Measurements from ENCODE around the gene DCDC2C.
"Not testable (repeated sequence)": the region's sequence is repeated elsewhere in the genome, so short reads cannot be mapped to it uniquely, and the experiment has no call there.

DCDC2C gene, protein sequence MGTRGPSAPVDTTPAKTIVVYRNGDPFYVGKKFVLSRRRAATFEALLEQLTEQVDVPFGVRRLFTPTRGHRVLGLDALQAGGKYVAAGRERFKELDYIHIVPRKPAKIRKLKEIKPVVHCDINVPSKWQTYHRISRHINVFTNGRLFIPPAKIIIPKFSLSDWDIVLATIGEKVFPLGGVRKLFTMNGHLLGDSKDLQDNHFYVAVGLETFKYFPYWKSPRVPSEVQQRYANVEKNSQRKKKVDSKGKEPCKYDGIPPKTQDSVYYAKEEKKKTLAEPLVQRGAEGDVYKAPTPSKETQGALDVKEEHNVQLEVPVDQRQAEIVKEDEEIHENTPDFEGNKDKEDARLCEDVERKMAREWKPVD

DNA sequence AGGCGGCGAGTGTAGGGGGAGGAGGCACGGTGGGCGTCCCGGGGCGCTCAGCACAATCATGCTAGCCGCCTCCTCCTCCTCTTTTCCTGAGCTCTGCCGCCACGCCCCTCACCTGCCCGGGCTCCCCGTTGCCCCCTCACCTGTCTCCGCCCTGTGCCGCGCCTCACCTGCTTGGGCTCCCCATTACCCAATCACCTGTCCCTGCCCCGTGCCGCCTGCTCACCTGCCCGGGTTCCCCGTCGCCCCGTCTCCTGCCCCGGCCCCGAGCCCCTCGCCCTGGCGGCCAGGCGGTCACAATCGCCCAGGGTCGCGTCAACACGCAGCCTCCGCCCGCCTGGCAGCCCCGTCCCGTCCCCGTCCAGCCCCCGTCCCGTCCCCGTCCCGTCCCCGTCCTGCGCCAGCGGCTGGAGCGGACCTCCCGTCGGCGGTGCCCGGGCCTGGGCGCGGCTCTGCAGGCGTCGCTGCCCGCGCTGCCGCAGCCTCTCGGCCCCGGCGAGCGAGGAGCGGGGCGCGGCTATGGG is at the start of gene DCDC2C:
TSS of gene DCDC2C (plus strand) at position 340 of the 521 bp plus-strand sequence. CDS start at position 517, 177 bp downstream.
- Histone ChIP-seq H3K4me1 (ENCODE audit: control insufficient read depth, insufficient read depth, low read length, unreplicated experiment) (no peaks in the 10 kb centered on the region), H3K36me3 (ENCODE audit: insufficient read depth, low read length) (no peaks in the 10 kb centered on the region), H3K79me2 (ENCODE audit: control insufficient read depth, insufficient read depth, low read length, unreplicated experiment) (no peaks in the 10 kb centered on the region), H3K27ac (ENCODE audit: low read depth, low read length) (no peak within 1 kb of the TSS), H3K27me3 (ENCODE audit: insufficient read depth, low read length) (peaks cover 67% of the 10 kb centered on the region), H2AFZ (ENCODE audit: low read length, unreplicated experiment) (no peak within 1 kb of the TSS), H3K4me3 (ENCODE audit: low read depth, low read length) (no peak within 1 kb of the TSS)

DNA sequence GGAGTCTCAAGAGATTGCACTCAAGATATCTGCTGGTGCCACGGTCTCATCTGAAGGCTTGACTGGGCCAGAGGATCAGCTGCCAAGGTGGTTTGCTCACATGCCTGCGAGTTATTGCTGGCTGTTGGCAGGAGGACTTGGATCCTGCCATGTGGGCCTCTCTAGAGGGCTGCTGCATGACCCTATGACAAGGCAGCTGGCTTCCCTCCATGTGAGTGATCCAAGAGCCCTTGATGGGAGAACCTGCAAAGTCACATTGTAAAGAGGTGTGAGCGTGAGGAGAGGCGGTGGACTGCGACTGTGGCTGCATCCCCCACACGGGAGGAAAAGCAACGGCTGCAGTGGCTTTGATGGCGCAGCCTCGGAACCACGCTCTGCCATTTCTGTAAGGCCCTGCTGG is 49.4 kb upstream of the DCDC2C start:
- no peak overlapping the region for H3K4me3 ChIP-seq (ENCODE audit: low read depth, low read length)
- no peaks in the 10 kb centered on the region for H3K36me3 ChIP-seq (ENCODE audit: insufficient read depth, low read length)
- no peaks in the 10 kb centered on the region for H3K79me2 ChIP-seq (ENCODE audit: control insufficient read depth, insufficient read depth, low read length, unreplicated experiment)
- peaks cover 4% of the 10 kb centered on the region for H3K4me1 ChIP-seq (ENCODE audit: control insufficient read depth, insufficient read depth, low read length, unreplicated experiment)
- no peak overlapping the region for H3K27ac ChIP-seq (ENCODE audit: low read depth, low read length)
- no peaks in the 10 kb centered on the region for H3K27me3 ChIP-seq (ENCODE audit: insufficient read depth, low read length)
- no peak overlapping the region for H2AFZ ChIP-seq (ENCODE audit: low read length, unreplicated experiment)

DNA sequence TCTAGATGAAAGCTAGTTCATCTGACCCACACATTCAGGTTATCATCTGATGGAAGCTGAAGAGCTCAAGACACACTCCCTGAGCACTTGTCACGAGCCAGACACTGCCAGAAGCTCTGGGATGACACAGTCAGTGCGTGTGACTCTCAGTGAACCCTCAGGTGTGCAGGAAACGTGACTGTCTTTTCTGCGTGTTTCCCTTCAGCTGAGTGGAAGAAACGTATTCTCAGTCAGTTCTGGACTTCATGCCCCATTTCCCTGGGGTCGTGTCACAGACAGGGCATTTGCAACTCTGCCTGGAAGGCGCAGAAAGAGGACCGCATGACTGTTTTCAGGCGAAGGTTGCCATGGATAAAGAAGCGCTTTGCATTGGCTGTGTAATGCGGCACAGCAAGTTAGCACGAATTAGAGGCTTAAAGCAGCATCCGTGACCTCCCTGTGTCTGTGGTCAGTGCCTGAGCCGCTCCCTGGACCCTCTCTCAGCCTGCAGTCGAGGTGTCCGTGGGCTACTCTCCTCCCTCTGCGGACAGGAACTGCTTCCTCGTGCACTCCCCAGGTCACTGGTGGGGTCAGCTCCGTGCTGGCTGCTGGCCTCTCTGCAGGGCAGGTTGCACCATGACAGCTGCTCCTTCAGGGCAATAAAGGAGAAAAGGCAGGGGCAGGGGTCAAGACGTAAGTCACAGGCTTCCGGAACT is 48.7 kb upstream of the DCDC2C start:
- Histone ChIP-seq H3K27ac (ENCODE audit: low read depth, low read length) (no peak overlapping the region), H3K4me1 (ENCODE audit: control insufficient read depth, insufficient read depth, low read length, unreplicated experiment) (peaks cover 4% of the 10 kb centered on the region), H3K4me3 (ENCODE audit: low read depth, low read length) (no peak overlapping the region), H3K36me3 (ENCODE audit: insufficient read depth, low read length) (no peaks in the 10 kb centered on the region), H2AFZ (ENCODE audit: low read length, unreplicated experiment) (no peak overlapping the region), H3K79me2 (ENCODE audit: control insufficient read depth, insufficient read depth, low read length, unreplicated experiment) (no peaks in the 10 kb centered on the region), H3K27me3 (ENCODE audit: insufficient read depth, low read length) (no peaks in the 10 kb centered on the region)

DNA sequence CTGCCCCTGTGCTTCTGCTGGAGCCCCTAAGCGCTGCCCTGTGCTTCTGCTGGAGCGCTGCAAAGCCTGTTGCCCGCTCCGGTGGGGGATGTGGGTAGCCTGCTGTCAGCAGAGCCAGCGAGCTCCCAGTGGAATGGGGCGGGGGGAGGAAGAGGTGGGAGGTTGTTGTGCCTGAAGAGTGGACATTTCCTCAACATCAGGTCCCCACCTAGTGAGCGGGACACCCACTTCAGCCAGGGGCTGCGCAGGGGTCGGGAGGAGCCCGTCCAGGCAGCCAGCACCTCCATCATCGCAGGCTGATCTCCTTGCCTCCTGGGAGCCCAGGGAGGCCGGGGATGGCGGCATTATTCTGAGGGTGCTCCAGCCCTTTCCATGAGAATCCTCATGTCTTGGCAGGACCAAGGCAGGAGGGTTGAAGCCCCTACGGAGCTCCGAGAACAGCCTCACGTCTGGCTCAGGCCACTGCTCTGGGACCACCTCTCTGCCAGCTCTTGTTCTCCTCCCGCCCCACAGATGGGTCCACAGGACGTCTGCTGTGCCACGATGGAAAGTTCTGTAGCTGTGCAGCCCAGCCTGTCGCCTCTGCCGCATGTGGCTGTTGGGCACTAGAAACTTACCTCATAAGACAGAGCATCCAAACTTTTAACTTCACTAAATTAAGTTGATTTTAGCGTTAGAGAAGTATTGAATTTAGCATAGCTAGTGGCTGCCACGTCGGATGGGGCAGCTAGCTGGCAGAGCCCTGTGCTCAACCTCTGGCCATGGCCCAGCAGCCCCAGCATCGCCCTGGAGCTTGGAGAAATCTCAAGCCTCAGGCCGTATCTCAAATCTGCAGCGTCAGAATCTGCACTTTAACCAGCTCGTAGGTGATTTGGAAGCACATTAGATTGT is 47.3 kb upstream of the DCDC2C start:
- no peaks in the 10 kb centered on the region for H3K4me1 ChIP-seq (ENCODE audit: control insufficient read depth, insufficient read depth, low read length, unreplicated experiment)
- no peaks in the 10 kb centered on the region for H3K27me3 ChIP-seq (ENCODE audit: insufficient read depth, low read length)
- H3K27ac ChIP-seq (ENCODE audit: low read depth, low read length), result no peak overlapping the region
- H2AFZ ChIP-seq (ENCODE audit: low read length, unreplicated experiment), result no peak overlapping the region
- no peak overlapping the region for H3K4me3 ChIP-seq (ENCODE audit: low read depth, low read length)
- H3K36me3 ChIP-seq (ENCODE audit: insufficient read depth, low read length), result no peaks in the 10 kb centered on the region
- H3K79me2 ChIP-seq (ENCODE audit: control insufficient read depth, insufficient read depth, low read length, unreplicated experiment), result no peaks in the 10 kb centered on the region

DNA sequence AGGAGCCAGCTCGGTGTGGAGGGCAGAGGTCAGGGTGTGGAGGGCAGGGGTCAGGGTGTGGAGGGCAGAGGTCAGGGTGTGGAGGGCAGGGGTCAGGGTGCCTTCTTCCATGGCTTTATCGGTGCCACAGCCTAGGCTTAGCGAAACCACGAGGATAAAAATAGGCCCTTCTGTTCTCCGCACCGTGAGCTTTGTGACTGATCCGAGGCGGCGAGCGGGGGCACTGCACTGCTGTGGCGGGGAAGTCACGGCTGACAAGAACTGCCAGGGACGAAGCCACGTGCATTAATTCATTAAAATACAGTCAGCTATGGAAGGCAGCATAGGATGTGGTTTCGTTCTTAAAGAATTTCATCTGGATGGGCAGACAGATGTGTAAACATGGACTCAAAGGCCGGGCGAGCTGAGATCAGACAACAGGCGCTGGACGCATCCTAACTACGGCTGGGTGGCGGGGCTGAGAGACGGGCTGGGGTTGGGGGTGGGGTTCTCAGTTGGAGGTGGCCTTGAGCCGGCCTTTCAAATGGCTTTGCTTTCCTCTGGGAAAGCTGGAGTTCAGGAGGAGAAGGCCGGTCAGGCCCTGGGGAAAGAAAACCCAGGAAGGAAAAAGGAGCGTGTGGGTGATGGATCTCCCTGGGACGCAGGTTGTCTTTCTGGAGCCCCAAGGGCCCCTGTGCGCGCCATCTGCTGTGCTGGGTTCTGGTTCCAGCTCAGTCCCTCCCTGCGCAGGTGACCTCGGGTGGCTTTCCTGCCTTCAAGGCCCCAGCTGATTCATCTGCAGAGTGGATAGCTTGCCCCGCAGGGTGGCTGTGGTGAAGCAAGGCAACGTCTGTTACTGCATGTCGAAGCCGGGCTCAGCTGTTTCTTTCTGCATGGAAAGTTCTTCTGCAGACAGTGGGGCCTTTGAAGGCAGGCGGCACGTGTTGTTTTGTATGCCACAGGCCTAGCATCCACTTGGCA is 46.3 kb upstream of the DCDC2C start:
- Histone ChIP-seq H3K27ac (ENCODE audit: low read depth, low read length) (no peak overlapping the region), H3K4me3 (ENCODE audit: low read depth, low read length) (no peak overlapping the region), H2AFZ (ENCODE audit: low read length, unreplicated experiment) (no peak overlapping the region), H3K36me3 (ENCODE audit: insufficient read depth, low read length) (no peaks in the 10 kb centered on the region), H3K27me3 (ENCODE audit: insufficient read depth, low read length) (no peaks in the 10 kb centered on the region), H3K79me2 (ENCODE audit: control insufficient read depth, insufficient read depth, low read length, unreplicated experiment) (no peaks in the 10 kb centered on the region), H3K4me1 (ENCODE audit: control insufficient read depth, insufficient read depth, low read length, unreplicated experiment) (no peaks in the 10 kb centered on the region)

DNA sequence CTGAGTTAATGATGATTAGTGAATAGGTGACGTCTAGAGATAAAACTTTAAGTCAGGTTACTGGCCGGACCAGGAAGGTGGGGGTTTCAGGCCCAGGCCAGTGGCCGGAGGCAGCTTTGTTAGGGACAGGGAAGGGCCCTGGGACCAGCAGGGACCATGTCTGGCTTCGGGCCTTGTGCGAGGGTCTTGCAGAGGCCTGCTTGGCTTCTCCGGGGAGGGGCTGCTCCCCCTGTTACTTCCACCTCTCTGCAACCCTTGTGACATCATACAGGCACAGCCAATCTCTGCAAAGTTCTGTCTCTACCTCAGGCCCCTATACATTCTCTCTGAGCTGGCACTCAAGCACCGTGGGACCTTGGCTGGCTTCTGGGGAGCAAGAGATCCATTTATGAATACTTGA is 45.5 kb upstream of the DCDC2C start, which contains the start of gene ALLC:
TSS of gene ALLC (plus strand) at position 320 of the 400 bp plus-strand sequence. CDS start 12,958 bp downstream, outside the sequence.
- Histone ChIP-seq H3K27ac (ENCODE audit: low read depth, low read length) (no peak within 1 kb of the TSS), H3K27me3 (ENCODE audit: insufficient read depth, low read length) (no peaks in the 10 kb centered on the region), H3K4me3 (ENCODE audit: low read depth, low read length) (no peak within 1 kb of the TSS), H3K36me3 (ENCODE audit: insufficient read depth, low read length) (no peaks in the 10 kb centered on the region), H2AFZ (ENCODE audit: low read length, unreplicated experiment) (no peak within 1 kb of the TSS), H3K79me2 (ENCODE audit: control insufficient read depth, insufficient read depth, low read length, unreplicated experiment) (no peaks in the 10 kb centered on the region), H3K4me1 (ENCODE audit: control insufficient read depth, insufficient read depth, low read length, unreplicated experiment) (no peaks in the 10 kb centered on the region)

DNA sequence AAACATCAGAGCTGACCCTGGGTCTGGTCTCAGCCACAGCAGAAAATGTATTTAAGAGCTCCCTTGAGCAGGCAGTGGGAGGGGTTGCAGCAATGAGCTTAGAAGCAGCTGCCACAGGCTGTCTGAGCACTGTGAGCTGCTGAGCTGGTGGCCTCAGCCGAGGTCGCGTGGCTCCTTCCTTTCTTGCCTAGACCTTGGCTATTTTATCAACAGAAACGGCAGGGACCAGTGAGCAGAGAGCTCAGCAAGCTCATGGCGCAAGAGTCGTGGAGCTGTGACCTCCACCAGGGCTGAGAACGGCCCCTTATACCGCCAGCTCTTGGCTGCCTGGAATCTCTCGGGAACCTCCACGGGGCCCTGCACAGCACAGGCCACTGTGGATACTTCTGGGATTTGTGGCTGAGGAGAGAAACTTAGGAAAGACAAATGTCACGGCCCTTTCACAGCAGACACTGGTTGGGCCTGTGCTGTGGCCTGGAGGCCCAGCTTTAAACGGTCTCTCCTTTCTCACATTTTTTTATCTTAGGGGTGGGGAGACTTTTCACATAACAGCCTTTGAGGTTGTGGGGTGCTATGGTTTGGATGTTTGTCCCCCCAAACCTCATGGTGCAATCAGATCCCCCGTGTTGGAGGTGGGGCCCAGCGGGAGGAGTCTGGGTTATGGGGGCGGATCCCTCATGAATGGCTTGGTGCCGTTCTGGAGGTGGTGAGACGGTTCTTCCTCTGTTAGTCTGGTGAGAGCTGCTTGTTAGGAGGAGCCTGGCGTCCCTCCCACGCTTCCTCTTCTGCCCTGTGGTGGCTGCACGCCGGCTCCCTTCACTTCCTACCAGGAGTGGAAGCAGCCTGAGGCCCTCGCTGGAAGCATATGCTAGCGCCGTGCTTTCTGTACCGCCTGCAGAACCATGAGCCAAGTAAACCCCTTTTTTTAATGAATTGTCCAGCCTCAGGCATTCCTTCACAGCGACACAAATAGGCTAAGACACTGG is 43.6 kb upstream of the DCDC2C start:
- no peak overlapping the region for H3K4me3 ChIP-seq (ENCODE audit: low read depth, low read length)
- H3K27ac ChIP-seq (ENCODE audit: low read depth, low read length), result no peak overlapping the region
- no peak overlapping the region for H2AFZ ChIP-seq (ENCODE audit: low read length, unreplicated experiment)

DNA sequence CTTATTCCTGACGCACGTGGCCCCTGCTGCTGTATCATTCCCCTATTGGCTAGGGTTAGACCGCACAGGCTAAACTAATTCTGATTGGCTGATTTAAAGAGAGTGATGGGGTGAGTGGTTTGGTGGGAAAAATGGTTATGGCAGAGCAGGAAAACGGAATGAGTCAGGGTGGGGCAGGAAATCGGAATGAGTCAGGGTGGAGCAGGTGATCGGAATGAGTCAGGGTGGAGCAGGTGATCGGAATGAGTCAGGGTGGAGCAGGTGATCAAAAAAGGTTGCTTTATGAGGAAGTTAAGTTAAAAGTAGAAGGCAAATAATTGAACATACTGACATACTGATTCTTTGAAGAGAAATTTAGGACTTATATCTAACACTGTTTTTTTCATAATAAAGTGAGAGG is 42.7 kb upstream of the DCDC2C start:
- not testable (repeated sequence) for H3K79me2 ChIP-seq (ENCODE audit: control insufficient read depth, insufficient read depth, low read length, unreplicated experiment); H3K4me1 ChIP-seq (ENCODE audit: control insufficient read depth, insufficient read depth, low read length, unreplicated experiment); H2AFZ ChIP-seq (ENCODE audit: low read length, unreplicated experiment); H3K27me3 ChIP-seq (ENCODE audit: insufficient read depth, low read length); H3K36me3 ChIP-seq (ENCODE audit: insufficient read depth, low read length); H3K27ac ChIP-seq (ENCODE audit: low read depth, low read length); H3K4me3 ChIP-seq (ENCODE audit: low read depth, low read length)

More for the DNA sequence above, 43.6 kb upstream of the DCDC2C start:
- no peaks in the 10 kb centered on the region for H3K36me3 ChIP-seq (ENCODE audit: insufficient read depth, low read length)
- peaks cover 6% of the 10 kb centered on the region; the same call in 1 of the 2 replicates for H3K27me3 ChIP-seq (ENCODE audit: insufficient read depth, low read length)
- no peaks in the 10 kb centered on the region for H3K79me2 ChIP-seq (ENCODE audit: control insufficient read depth, insufficient read depth, low read length, unreplicated experiment)
- H3K4me1 ChIP-seq (ENCODE audit: control insufficient read depth, insufficient read depth, low read length, unreplicated experiment), result no peaks in the 10 kb centered on the region

DNA sequence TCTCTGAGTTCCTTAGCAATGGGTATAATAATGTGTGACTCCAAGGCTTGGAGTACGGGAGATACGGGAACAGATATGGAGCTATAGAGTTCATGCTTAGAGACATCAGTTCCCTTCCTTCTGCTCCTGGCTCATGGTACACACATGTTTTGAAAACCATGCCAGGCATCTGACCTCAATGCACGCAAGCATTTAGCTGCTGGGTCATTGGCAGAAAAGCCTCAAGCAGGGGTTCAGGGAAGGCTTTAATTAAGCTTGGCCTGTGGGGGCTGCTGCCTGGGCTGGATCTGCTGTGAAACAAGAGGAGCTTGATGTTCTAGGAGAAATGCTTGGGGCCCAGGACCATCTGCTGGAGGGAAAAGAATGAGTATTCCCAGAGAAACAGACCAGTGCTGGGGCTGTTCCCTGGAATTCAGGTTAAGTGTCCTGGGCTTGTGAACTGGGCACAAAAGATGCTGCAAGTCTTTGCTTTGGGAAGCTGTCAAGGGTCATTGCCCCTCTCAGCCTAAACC is 42.2 kb upstream of the DCDC2C start:
- Histone ChIP-seq H3K27me3 (ENCODE audit: insufficient read depth, low read length) (peaks cover 12% of the 10 kb centered on the region), H3K36me3 (ENCODE audit: insufficient read depth, low read length) (no peaks in the 10 kb centered on the region), H2AFZ (ENCODE audit: low read length, unreplicated experiment) (no peak overlapping the region), H3K4me3 (ENCODE audit: low read depth, low read length) (no peak overlapping the region), H3K79me2 (ENCODE audit: control insufficient read depth, insufficient read depth, low read length, unreplicated experiment) (no peaks in the 10 kb centered on the region), H3K27ac (ENCODE audit: low read depth, low read length) (no peak overlapping the region), H3K4me1 (ENCODE audit: control insufficient read depth, insufficient read depth, low read length, unreplicated experiment) (no peaks in the 10 kb centered on the region)

Data from ACC112 (cell line).